Ishikawa (cell line): ENCODE measurements around the gene DALRD3.

Experiments
- CREB1 ChIP-seq: IDR thresholded peaks from 2 replicates; pipeline ENCODE4 v1.6.1; 2012; ENCODE audit warnings: low read depth
- EGR1 ChIP-seq: IDR thresholded peaks from 2 replicates; pipeline ENCODE4 v1.6.1; 2012
- EP300 ChIP-seq: IDR thresholded peaks from 2 replicates; pipeline ENCODE4 v1.6.1; 2012; ENCODE audit warnings: borderline replicate concordance
- RAD21 ChIP-seq: IDR thresholded peaks from 2 replicates; pipeline ENCODE4 v1.6.1; 2012; ENCODE audit warnings: low read depth
- TCF12 ChIP-seq: IDR thresholded peaks from 2 replicates; pipeline ENCODE4 v1.6.1; 2012; ENCODE audit warnings: low read depth
- YY1 ChIP-seq: IDR thresholded peaks from 2 replicates; pipeline ENCODE4 v1.6.1; 2012; ENCODE audit warnings: low read depth

DNA sequence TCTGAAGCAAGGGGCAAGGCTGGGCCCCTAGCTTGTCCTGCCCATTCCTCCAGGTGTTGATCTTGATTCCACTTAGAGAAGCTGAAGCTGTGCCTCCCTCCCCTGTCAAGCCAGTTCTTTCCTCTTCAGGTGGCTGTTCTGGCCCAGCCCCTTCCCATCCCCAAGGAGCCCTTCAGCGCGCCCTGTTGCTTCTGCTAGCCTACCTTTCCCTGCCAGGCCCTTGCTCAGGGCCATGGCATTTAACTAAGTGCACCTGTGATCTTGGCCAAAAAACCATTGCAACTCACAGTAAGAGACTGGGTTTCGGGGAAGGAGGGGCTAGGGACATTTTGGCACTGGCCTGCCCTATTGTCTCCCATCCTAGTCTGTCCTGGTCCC, 13.1 kb downstream of the DALRD3 start:
- TF ChIP-seq RAD21 (no peak), YY1 (no peak), CREB1 (no peak), EP300 (no peak), TCF12 (no peak), EGR1 (no peak)
